Measurements from ENCODE around the gene ATAD2B. TPM values are rescaled to one million over a fixed set of nuclear protein-coding genes. Genes with fewer than 3 reads are reported as not detected.

ATAD2B gene
- total RNA-seq, 3 donors from 2014 or later = 25.8 to 38.5 (median 27.9) TPM

DNA sequence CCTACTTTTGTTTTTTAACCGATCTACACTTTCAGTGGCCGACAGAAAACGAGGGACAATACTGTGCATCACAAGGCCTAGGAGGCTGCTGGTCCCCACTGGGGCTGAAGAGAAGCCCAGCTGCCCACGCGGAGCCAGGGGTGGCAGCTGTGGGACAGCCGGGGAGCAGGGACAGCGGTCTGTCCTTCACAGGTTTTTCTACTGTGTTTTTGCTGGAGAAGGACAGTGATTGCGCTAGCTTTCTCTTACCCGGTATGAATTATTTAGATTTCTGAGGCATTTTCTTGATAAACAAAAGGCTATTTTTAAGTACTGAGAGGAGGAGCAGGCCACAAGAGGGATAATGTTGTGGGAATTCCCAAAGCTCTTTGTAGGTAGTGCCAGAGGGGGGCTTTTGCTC lies 219.8 kb downstream of the ATAD2B start:
- H3K9me3 ChIP-seq = no peaks in the 10 kb centered on the region
- no peak for ATAC-seq
- no peaks in the 10 kb centered on the region for H3K4me1 ChIP-seq (ENCODE audit: low read depth)
- no peak overlapping the region for H3K4me3 ChIP-seq
- no peak for TF ChIP-seq CTCF (IDR thresholded peaks at IDR 0.05)
- H3K36me3 ChIP-seq (ENCODE audit: low read depth) = no peaks in the 10 kb centered on the region
- intact Hi-C loops (cut with DNase I, micrococcal nuclease) = no loop called here
- no peak for DNase-seq

- Histone ChIP-seq H3K4me1 (ENCODE audit: low read depth) (no peaks in the 10 kb centered on the region), H3K9me3 (no peaks in the 10 kb centered on the region), H3K36me3 (ENCODE audit: low read depth) (no peaks in the 10 kb centered on the region), H3K4me3 (no peak overlapping the region)
- DNase-seq = no peak
- ATAC-seq = no peak
- intact Hi-C loops (cut with DNase I, micrococcal nuclease) = no loop called here
- TF ChIP-seq CTCF (IDR thresholded peaks at IDR 0.05) = no peak
Measured at GRCh38 chr2:23706613-23707078, 220.3 kb downstream of the ATAD2B start.

- no peaks in the 10 kb centered on the region for H3K9me3 ChIP-seq
- DNase-seq (no peak), ATAC-seq (no peak)
- H3K4me1 ChIP-seq (ENCODE audit: low read depth) = no peaks in the 10 kb centered on the region
- no peak for TF ChIP-seq CTCF (IDR thresholded peaks at IDR 0.05)
- no peak overlapping the region for H3K4me3 ChIP-seq
- H3K36me3 ChIP-seq (ENCODE audit: low read depth) = no peaks in the 10 kb centered on the region
- intact Hi-C loops (cut with DNase I, micrococcal nuclease) = no loop called here
Measured at GRCh38 chr2:23705771-23706612, 220.9 kb downstream of the ATAD2B start.

- no peak for DNase-seq
Measured at GRCh38 chr2:23703583-23704385, 223.1 kb downstream of the ATAD2B start.

More at GRCh38 chr2:23703583-23704385, 223.1 kb downstream of the ATAD2B start:
- Histone ChIP-seq H3K9me3 (no peaks in the 10 kb centered on the region), H3K4me1 (ENCODE audit: low read depth) (no peaks in the 10 kb centered on the region), H3K4me3 (no peak overlapping the region), H3K36me3 (ENCODE audit: low read depth) (no peaks in the 10 kb centered on the region)
- intact Hi-C loops (cut with DNase I, micrococcal nuclease) = no loop called here
- no peak for TF ChIP-seq CTCF (IDR thresholded peaks at IDR 0.05)
- no peak for ATAC-seq

Data from mucosa of descending colon (tissue), 3 donors.